Left forelimb (tissue), 1 donor: ENCODE measurements around the gene RPS6KC1.

Source experiments
- DNase-seq: peaks from one replicate; pipeline ENCODE4 v3.0.0-alpha.2; 2018; ENCODE audit warnings: low spot score

Gene RPS6KC1

DNA sequence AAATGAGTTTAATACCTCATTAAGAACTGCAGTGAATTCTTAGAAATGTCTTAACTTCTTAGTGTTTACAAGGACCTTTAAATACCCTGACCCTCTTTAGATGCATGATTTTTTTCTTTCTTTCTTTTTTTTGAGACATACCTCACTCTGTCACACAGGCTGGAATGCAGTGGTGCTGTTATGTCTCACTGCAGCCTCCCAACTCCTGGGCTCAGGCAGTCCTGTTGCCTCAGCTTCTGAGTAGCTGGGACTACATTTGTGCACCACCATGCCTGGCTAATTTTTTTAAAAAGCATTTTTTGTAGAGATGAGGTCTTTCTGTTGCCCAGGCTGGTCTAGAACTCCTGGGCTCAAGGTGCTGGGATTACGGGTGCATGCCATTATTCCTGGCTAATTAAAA lies 191.8 kb downstream of the RPS6KC1 start:
- DNase-seq: no peak

DNA sequence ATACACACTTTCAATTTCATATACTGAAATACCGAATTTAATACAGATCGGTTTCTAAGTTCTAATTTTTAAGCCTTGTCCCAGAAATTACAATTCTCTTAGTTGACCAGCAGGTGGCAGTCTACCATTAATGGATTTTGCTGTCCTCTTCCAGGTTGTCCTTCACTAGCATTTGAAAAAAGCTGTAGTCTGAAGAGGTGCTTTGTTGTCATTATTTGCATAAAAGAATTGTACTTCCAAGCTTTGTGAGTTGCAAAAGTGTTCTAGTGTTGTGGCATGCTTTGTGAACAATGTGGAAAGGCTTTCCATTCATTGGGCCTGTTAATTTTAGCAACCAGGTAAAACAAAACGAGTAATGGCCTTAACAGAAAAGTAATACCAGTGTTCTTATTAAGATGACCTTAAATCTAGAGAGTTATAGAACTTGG lies 193.6 kb downstream of the RPS6KC1 start:
- DNase-seq: no peak

DNA sequence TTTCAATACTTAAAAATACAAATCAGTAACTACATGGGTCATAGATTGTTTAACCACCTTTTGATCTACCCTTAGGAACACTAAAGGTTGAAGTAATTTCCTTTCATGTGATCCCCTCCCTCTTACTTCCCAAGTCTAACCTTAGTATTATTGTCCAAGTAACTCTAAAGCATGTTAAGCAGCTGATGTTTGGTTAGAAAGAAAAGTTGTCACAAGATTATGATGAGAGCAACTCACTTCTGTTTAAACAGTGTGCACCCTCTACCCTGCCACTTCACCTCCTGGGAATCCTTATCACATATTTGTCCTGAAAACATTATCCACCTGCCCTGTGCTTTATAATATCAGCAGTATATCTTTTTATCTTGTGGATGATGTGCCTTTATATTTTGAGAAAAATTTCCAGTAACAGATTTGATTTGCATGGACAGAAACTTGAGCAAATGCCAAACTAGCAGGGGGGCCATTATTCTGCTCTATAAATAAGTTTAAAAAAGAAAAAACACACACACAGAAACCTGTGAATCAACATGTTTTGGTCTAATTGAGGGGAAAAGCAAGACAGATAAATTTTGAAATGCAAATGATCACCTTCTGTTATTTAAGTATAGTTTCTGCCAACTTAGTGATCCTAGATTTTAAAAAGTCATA lies 194.3 kb downstream of the RPS6KC1 start:
- no peak for DNase-seq

DNA sequence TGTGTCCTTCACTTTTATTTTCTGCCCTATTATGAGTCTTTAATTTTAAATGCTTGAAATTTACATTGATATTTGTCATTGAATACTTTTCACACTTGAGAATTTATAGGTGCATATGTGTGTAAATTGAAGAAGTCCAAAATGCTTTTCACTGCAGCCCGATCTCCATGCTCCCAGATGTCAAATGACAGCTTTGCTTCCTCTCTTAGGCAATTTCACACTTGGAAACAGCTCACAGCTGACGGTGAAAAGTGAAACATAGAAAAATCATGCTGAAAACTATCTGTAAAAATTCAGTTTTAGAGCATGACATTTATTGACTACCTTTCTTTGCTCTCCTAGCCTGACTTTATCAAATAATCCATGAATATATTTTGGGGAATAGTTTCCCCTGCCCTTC lies 196.0 kb downstream of the RPS6KC1 start:
- no peak for DNase-seq

DNA sequence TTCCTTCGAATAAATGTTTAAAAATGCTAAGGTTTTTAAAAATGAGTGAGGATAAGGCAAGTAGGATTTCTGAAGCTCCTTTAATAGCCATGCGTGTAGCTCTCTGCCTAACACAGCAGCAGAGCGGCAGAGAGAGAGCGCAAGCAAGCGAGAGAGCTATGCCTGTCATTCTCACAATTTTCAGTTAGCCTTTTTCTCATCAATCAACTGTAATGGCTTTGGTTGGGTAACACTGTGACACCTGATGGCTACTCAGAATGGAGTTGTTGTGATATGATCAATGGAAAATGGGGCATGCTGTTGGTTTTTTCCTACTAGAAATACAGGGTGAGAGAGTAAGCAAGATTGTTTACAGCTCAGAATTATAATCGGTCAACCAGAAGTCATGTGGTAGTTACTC lies 198.4 kb downstream of the RPS6KC1 start:
- no peak for DNase-seq

DNA sequence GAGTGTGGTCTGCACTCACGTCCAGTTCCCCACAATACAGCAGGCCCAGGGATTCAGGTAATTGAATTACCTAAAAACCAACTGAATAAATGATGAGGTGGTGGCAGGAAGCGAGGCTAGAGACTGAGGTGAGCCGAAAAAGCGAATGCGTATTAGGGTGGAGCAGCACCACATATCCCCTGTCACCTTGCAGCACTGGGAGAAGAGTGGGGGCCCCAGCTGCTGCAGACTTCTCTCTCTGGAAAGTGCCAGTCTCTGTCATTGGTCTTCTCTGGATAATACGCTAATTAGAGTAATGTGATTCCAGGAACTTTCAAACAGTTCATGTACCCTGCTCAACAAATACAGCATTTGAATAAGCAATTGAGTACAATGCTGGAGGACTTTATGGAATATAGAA lies 199.0 kb downstream of the RPS6KC1 start:
- no peak for DNase-seq

DNA sequence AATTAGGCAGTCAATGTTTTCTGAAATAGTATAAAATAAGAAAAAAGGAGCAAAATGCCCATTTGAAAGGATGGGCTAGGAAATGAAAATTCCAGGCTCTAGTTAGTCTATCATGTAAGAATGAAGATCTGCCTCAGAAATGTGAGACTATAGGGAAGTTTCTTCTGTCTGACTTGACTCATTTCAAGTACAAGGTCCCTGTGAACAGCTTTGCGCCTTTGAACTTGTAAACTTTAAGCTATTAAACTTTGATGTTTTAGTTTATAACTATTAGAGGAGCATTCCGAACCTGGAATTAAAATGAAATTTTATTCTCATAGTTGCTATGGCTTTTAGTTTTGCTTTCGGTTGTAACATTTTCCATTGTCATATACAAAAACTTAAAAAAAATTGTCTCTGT lies 199.4 kb downstream of the RPS6KC1 start:
- no peak for DNase-seq

DNA sequence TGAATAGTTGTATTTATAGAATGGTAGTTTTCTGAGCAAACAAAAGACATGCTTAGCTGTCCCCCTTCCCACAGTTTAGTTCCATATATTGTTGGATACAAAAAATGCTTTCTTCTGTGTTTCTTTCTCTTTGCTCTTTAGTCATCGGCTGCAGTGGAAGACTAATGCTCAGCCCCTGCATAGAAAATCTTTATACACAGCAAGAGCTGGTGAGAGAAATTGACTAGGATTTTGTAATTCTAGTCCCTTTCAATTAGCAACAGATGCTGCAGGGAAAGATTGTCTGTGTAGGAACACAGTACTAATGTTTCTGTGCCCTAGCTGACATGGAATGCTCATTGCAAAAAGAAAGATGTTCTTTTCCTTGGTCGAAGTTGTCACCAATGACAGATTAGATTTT lies 200.9 kb downstream of the RPS6KC1 start:
- no peak for DNase-seq

DNA sequence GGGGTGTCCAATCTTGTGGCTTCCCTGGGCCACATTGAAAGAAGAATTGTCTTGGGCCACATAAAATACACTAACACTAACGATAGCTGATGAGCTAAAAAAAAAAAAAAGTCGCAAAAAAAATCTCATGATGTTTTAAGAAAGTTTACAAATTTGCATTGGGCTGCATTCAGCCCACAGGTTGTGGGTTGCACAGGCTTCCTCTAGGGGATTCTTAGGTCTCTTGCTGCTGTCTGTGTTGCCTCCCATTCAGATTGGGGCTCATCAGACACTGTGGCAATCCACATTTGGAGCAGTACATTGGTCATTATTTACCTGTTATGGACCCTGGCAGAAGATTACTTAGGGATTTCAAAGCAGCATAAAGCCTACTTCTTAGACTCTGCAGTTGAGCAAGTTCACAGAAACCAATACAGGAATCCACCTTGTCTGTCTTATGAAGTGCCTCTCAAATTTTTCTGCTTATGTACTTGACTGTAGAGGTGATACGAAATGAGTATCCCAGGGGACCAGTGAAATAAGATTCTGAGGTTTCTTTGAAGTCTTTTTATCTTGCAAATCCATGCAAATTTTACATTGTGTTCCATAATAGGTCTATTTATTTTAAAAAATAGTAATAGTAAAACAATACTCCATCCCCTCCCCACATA lies 205.5 kb downstream of the RPS6KC1 start:
- no peak for DNase-seq

DNA sequence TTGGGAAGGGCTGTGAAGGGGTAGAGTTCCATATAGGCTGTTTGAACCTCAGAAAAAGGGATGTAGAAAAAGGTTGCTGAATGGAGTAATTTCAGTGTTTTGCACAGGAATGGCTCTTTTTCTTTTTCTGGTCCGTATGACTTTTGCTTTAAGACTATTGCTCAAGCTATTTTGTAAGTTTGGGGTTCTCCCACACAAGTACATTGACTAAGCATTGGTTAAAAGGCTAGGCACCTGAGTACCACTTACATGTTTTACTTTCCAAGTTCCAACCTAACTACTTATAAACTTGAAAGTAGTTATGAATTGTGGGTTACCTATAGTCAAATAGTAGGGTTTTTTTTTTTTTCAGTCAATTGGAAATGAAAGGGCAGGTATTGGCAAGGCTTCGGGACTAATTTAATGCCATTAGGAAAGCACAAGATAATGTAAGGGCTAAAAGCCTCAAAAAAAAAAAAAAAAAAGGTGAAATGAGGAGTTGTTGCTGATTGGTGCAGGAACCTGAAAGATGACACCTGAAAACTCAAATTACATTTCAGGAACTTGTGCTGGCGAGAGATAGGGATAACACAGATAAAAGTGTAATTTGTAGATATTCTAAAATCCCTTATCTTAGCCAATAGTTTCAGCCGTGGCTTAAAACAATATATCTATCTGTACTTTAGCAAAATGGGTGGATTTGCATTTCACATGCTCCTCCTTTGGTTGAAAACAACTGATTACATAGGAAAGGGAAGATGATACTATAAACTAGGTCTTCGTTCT lies 209.5 kb downstream of the RPS6KC1 start:
- DNase-seq: no peak

DNA sequence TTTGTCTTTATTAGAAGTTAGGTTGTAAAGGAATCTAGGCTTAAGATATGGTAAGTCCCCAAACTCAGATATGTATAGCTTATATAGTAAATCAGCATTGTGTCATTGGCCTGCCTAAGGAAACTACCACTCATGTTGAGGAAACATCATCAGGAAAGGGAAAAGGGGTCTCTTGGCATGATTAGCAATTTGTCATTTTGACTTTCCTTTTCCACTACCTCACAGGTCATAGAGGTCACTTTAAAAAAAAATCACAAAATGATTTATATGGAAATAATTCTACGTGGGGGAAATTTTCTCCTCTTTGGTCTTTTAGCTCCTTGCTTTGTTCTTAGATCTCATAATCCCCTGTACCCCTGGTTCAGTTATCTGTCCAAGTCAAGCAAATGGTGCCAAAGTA lies 213.5 kb downstream of the RPS6KC1 start:
- no peak for DNase-seq

DNA sequence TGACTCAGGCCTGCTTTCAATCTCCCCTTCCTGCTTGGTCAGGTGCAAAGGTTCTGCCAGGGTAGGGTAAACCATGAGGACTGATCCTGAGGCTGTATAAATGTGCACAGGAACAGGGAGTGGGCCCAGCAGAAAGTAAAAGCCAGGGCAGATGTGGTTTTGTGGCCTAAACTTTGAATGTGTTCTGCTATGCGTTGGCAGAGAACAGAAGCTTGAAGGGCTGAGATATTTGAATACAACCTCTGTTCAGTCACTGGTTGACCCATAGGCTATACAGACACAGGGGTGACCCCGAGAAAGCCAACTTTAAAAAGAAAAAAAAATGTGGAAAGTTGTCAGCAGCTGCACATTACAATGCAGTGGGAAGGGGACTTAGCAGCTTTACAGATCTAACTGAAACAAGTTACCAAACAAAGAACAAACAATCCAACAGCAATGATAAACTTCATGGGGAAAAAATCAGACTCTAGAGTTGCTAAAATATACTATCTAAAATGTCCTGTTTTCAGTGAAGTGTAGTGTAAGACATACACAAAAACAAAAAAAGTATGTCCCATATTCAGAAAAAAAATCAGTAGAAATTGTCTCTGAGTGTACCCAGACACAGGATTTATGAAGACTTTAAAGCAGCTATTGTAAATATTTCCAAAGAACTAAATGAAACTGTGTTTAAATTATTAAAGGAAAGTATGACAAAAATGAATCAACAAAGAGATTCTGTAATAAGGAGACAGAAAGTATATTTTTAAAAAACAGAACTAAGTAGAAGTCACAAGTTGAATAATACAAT lies 216.1 kb downstream of the RPS6KC1 start:
- no peak for DNase-seq

DNA sequence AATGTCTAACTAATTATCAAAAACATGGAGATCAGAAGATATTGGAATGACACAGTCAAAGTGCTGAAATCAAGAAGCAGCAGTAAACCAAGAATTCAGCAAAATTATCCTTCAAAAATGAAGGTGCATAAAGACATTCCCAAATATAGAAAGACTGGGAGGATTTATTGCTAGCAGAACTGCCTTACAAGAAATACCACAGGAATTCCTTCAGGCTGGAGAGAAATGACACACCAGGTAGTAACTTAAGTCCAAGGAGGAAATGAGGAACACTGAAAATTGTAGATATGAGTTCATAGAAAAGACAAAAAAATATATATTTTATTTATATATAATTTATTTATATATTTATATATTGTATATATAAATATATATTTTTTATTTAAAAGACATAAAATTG lies 217.2 kb downstream of the RPS6KC1 start:
- DNase-seq: no peak

DNA sequence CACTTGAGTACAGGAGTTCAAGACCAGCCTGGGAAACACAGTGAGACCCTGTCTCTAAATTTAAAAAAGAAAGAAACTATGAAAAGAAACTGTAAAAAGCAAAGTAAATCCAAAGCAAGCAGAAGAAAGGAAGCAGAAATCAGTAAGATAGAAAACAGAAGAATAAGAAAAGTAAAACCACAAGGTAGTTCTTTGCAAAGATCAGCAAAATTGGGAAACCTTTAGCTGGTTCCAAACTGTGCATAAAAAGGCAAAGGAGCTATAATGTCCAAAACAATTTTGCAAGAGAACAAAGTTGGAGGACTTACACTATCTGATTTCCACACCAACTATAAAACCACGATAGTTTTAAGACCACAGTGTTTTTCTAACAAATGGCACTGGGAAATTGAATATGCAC lies 218.8 kb downstream of the RPS6KC1 start:
- no peak for DNase-seq

DNA sequence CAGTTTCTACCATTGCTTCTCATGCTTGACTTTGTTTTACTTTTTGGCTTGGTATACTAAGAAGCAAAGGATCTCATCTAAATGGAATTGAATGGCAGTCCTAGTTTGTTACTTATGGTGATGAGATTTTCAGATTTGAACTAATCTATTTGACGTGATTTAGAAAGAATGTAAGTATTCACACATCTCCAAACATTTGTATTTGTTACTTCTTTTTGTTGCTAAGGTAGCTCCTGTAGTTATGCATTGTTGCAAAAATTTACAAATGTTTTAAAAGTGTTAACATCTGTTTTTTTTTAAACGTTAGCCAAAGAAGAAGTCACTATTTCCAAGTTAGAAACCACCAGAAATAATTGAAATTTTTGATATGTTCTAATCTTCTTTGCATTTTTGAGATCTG lies 222.5 kb downstream of the RPS6KC1 start:
- no peak for DNase-seq

DNA sequence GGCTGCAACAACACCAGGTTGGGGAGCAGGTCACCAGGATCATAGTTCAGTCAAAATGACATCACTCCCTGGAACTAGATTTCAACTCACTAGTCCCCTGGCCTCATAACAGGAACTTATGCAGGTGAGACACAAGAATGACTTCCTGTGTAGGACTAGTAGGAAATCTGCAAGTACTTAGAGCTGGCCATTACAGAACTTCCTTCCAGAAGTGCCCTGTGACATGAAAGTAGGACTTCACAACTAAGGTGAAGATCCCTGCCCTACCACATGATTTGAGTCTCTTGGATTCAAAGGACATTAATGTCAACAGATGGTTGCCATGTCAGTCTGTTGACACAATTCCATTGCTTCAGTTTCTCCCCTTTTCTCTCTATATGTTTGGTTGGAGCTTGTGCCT lies 223.1 kb downstream of the RPS6KC1 start:
- no peak for DNase-seq

DNA sequence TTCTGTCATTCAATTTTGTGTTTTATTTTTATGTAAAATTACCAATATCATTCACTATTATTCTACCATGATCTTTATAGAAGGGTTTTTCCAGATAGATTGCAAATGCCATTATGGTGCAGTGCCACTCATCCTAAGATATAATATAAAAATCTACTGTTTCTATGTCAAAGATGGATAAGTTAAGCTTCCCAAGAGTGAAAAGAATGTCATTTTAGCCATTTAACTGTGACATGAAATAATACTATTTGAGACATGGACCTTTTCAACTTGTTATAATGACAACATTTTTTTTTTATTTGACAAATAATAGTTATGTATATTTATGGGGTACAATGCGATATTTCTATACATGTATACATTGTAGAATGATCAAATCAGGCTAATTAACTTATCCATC lies 224.3 kb downstream of the RPS6KC1 start:
- DNase-seq: no peak

DNA sequence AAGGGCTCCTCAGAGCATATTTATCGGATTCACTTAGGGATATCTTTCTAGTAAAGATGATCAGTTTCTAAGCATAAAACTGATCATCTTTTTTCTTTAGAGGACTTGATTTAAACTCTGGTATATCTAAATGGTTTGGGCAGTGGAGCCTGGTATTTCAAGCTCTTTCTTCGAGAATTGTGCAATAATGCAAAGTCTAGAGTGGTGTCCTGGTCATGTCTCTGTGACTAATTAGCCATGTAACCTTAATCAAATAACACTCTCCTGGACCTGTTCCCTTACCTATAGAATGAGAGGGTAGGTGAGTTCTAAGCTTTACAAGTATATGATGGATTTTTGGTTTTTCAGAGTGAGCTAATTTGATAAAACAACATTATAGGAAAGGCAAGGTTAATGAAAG lies 225.2 kb downstream of the RPS6KC1 start:
- no peak for DNase-seq

DNA sequence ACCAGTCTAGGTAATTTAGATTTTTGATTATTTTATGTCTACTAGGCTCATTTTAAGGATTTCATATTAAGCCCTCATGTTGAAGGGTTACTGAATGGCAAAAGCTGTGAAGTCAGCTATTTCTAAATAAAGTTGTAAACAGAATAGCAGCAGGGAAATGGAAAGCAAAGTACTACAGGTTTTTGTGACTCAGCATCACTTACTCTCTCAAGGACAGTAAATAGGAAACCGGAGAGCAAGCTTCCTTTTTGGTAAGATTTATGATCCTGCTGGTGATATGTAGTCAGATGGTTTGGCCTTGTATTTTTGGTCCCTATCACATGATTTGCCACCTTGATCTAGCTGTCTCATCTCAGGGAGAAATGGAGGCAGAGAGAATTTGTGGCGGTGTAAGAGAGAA lies 226.0 kb downstream of the RPS6KC1 start:
- no peak for DNase-seq

DNA sequence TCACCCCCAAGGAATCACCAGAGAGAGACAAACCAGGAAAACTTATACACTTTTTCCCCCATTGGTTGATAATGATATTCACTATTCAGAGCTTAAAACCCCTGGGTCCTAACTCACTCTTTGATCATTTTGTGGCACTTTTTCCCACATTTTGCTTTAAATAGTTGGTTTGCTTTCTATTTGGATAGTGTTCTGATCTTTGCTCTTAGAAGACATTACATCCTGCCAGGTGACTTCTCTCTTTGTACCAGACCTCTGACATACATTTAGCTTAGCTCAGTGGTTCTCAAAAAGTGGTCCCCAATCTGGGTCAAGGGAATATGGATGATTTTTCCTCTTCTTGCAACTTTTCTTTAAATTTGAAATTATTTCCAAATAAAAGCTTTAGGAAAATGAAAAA lies 228.4 kb downstream of the RPS6KC1 start:
- no peak for DNase-seq

DNA sequence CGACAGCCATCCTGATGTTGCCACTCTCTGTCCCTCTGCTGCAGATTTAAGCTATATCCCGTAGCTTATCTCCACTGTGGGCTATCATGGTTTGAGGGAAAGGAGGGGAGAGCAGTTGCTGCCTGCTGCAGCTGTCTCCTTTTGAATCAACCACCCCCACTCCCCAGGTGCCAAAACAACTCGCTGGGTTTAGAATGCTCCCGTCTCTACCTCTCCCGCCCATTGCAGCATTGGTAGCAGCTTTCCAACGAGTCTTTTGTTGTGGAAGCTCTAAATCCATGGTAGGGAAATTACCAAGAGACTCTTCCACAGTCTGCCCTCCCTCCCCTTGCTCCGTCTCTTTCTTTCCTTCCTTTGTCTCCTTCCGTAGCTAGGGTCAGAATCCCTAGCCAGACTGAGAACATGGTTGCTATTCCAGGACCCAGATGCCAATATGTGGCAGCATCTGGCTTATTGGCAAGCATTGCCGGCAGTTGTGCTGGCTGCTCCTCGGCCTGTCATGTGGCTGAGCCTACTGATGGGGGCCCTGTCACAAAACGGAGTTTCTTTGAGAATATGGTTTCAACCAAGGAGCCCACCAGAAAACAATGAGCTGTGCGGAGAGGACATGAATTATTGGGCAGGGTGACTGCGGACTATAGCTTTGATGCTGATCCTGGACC lies 230.7 kb downstream of the RPS6KC1 start:
- DNase-seq: peak; percentile 65

DNA sequence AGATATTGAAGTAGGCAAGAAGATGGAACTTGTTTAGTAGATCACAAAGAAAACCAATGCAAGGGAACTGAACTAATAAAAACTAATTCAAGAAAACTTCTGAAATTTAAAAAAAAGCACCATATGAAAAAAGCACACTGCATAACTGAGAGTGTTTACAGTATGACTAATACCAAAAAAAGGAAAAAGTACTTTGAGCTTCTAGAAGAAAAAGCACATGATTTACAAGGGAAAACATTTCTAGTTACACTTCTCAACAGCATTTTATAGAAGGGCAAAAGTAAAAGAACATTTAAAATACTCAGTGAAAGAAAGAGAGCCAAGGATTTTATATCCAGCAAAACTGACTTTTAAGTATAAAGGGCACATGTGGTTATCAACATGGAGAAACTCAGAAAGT lies 233.6 kb downstream of the RPS6KC1 start:
- DNase-seq: no peak
